Measurements from ENCODE around the gene INHBE. TPM values are rescaled to one million over a fixed set of nuclear protein-coding genes. Genes with fewer than 3 reads are reported as not detected.
"Not testable (repeated sequence)": the region's sequence is repeated elsewhere in the genome, so short reads cannot be mapped to it uniquely, and the experiment has no call there.

Gene INHBE
- total RNA-seq, 1 donor from 2014 or later = 1.2 TPM

DNA sequence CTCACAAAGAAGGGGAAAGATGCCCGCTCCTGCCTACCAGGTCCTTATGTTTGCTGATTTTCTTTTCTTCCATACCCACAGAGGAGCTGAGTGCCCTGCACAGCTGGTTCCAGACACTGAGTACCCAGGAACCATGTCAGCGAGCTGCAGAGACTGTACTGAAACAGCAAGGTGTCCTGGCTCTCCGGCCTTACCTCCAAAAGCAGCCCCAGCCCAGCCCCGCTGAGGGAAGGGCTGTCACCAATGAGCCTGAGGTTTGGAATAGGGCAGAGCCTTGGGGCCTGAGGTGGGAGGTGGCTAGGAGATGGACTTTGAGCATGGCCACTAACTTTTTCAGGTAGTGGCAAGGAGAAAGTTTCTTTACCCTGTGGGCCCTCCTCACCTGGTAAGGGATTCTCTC, 35.0 kb downstream of the INHBE start:
- H3K36me3 Mint-ChIP-seq (ENCODE audit: insufficient read depth) = peaks cover 22% of the 10 kb centered on the region

GRCh38 chr12:57491393-57492280, 36.5 kb downstream of the INHBE start:
- Mint-ChIP-seq H3K9me3 (ENCODE audit: low read depth) (peaks cover 2% of the 10 kb centered on the region), H3K27me3 (no peaks in the 10 kb centered on the region), H3K4me3 (ENCODE audit: low read depth) (peak overlapping the region; percentile 14), H3K27ac (peak overlapping the region; percentile 75), H3K36me3 (ENCODE audit: insufficient read depth) (peaks cover 28% of the 10 kb centered on the region), H3K4me1 (ENCODE audit: low read depth) (peaks cover 12% of the 10 kb centered on the region)
- TF ChIP-seq CTCF (IDR thresholded peaks at IDR 0.05; ENCODE audit: unreplicated experiment) = no peak
- DNase-seq (ENCODE audit: low spot score, unreplicated experiment) = no peak

More for the DNA sequence above, 35.0 kb downstream of the INHBE start:
- H3K4me3 Mint-ChIP-seq (ENCODE audit: low read depth) = no peak overlapping the region
- no peak for TF ChIP-seq CTCF (IDR thresholded peaks at IDR 0.05; ENCODE audit: unreplicated experiment)
- peaks cover 2% of the 10 kb centered on the region for H3K9me3 Mint-ChIP-seq (ENCODE audit: low read depth)
- DNase-seq (ENCODE audit: low spot score, unreplicated experiment) = no peak
- no peaks in the 10 kb centered on the region for H3K27me3 Mint-ChIP-seq
- H3K4me1 Mint-ChIP-seq (ENCODE audit: low read depth) = peaks cover 12% of the 10 kb centered on the region
- no peak overlapping the region for H3K27ac Mint-ChIP-seq

- H3K4me3 Mint-ChIP-seq (ENCODE audit: low read depth); DNase-seq (ENCODE audit: low spot score, unreplicated experiment); H3K27me3 Mint-ChIP-seq; H3K9me3 Mint-ChIP-seq (ENCODE audit: low read depth); H3K27ac Mint-ChIP-seq; H3K4me1 Mint-ChIP-seq (ENCODE audit: low read depth): not testable (repeated sequence)
- peaks cover 44% of the 10 kb centered on the region for H3K36me3 Mint-ChIP-seq (ENCODE audit: insufficient read depth)
Measured at GRCh38 chr12:57495051-57495701, 40.1 kb downstream of the INHBE start.

- H3K4me3 Mint-ChIP-seq (ENCODE audit: low read depth) = no peak overlapping the region
- H3K27me3 Mint-ChIP-seq = no peaks in the 10 kb centered on the region
- peaks cover 48% of the 10 kb centered on the region for H3K36me3 Mint-ChIP-seq (ENCODE audit: insufficient read depth)
- H3K4me1 Mint-ChIP-seq (ENCODE audit: low read depth) = no peaks in the 10 kb centered on the region
- no peak for DNase-seq (ENCODE audit: low spot score, unreplicated experiment)
- H3K9me3 Mint-ChIP-seq (ENCODE audit: low read depth) = peaks cover 2% of the 10 kb centered on the region
- H3K27ac Mint-ChIP-seq = no peak overlapping the region
- no peak for TF ChIP-seq CTCF (IDR thresholded peaks at IDR 0.05; ENCODE audit: unreplicated experiment)
Measured at GRCh38 chr12:57496822-57497221, 41.7 kb downstream of the INHBE start.

DNA sequence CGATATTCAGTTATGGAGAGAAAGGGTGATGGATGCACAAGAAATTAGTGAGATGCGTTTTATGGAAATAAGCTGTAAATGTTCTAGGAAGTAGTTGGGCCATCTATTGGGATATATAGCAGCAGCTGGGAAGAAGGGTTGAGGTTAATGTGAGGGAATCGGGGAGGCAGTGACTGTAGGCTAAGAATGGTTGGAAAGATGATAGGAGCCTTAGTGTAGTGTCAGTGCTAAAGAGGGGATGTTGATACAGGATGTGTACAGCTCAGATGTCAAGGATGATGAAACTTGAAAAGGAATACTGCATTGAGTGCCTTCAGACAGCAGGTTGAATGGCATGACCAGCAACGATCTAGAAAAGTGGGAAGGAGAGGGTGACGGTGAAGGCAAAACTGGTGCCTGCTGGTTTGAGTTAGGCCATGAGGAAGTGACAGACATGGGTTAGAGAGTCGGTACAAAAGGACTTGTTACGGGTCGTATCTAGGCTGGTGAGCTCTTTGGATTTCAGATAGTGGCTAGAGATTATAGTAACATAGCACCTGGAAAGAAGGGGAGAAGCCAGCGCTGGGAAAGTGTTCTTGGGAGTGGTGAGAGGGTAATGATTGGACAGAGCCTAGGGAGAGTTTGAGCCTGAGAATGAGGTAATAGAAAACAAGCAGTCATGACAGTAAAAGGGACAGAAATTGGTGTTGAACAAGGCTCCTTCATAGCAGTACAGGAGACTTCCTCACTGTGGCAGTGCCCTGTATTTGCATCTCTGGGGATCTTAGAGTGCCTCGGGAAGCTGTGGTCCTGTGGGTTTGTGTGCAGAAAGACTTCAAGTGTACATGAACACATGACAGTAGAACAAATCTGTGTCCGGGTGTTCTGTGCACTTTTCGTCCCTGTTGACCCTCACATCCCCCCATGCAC, 42.4 kb downstream of the INHBE start:
- H3K27ac Mint-ChIP-seq = peak overlapping the region; percentile 49
- peaks cover 51% of the 10 kb centered on the region for H3K36me3 Mint-ChIP-seq (ENCODE audit: insufficient read depth)
- no peak overlapping the region for H3K4me3 Mint-ChIP-seq (ENCODE audit: low read depth)
- H3K27me3 Mint-ChIP-seq = no peaks in the 10 kb centered on the region
- H3K4me1 Mint-ChIP-seq (ENCODE audit: low read depth) = no peaks in the 10 kb centered on the region
- DNase-seq (ENCODE audit: low spot score, unreplicated experiment) = no peak
- peaks cover 2% of the 10 kb centered on the region for H3K9me3 Mint-ChIP-seq (ENCODE audit: low read depth)
- no peak for TF ChIP-seq CTCF (IDR thresholded peaks at IDR 0.05; ENCODE audit: unreplicated experiment)
